Breast epithelium (tissue), 4 donors: ENCODE measurements around the gene PRAMEF17. TPM values are rescaled to one million over a fixed set of nuclear protein-coding genes. Genes with fewer than 3 reads are reported as not detected.
"Not testable (repeated sequence)": the region's sequence is repeated elsewhere in the genome, so short reads cannot be mapped to it uniquely, and the experiment has no call there.

Experiments
- DNase-seq, 2 donors: peaks; one replicate each; pipeline ENCODE4 v3.0.0-alpha.2; 2019; ENCODE audit warnings: low spot score in 2 of 2
- H3K27ac ChIP-seq, 2 donors: fragments of 200-600 bp; sonication (generic) in 1 of 2; one replicate each; pipeline ENCODE4 v1.5.1; 2016 to 2019; ENCODE audit warnings: mild to moderate bottlenecking in 1 of 2
- H3K27me3 ChIP-seq, 2 donors: fragments of 200-600 bp; sonication (generic) in 1 of 2; one replicate each; pipeline versions ENCODE4 v1.5.1 to v1.6.0; 2017 to 2019; ENCODE audit warnings: control low read depth in 1 of 2, mild to moderate bottlenecking in 1 of 2
- H3K36me3 ChIP-seq: fragments of 200-600 bp; one replicate; pipeline ENCODE4 v1.5.1; 2019
- H3K4me1 ChIP-seq, 2 donors: fragments of 200-600 bp; sonication (generic); one replicate each; pipeline ENCODE4 v1.5.1; 2016 to 2019; ENCODE audit warnings: control low read depth in 1 of 2
- H3K4me3 ChIP-seq, 3 donors: fragments of 200-600 bp; sonication (generic); 1 replicate in 2 of 3; 2 replicates in 1 of 3; pipeline ENCODE4 v1.5.1; 2016 to 2019; ENCODE audit warnings: mild to moderate bottlenecking in 3 of 3, moderate library complexity in 2 of 3
- H3K9me3 ChIP-seq, 2 donors: fragments of 200-600 bp; sonication (generic) in 1 of 2; one replicate each; pipeline ENCODE4 v1.5.1; 2016 to 2019; ENCODE audit warnings: control low read depth in 1 of 2
- CTCF ChIP-seq, 3 donors: fragments of 450-650 bp; IDR thresholded peaks; one replicate each; pipeline ENCODE4 v1.5.1; 2016 to 2017; ENCODE audit warnings: antibody characterized with exemption in 3 of 3, mild to moderate bottlenecking in 3 of 3, moderate library complexity in 3 of 3
- POLR2A ChIP-seq: fragments of 450-650 bp; IDR thresholded peaks from one replicate; pipeline ENCODE4 v1.6.1; 2016; ENCODE audit warnings: antibody characterized with exemption, mild to moderate bottlenecking, moderate library complexity
- POLR2AphosphoS5 ChIP-seq, 3 donors: sonication (generic); formaldehyde crosslinking; IDR thresholded peaks; one replicate each; pipeline ENCODE4 v1.6.1; 2017; ENCODE audit warnings: antibody characterized with exemption in 3 of 3
- intact Hi-C: fragments of 100-400 bp; cut with DNase I; formaldehyde crosslinking; loops from one replicate; pipeline ENCODE4 v1.15.1; 2023; ENCODE audit warnings: low total_unique reads
- total RNA-seq, 3 donors: library from RNA; depleted of rRNA; stranded (reverse); fragments of >200 nt; gene quantifications; one replicate each; pipeline ENCODE4 v1.1.0, GENCODE V29; 2016

The PRAMEF17 gene
- total RNA-seq, 3 donors from 2014 or later = not detected

GRCh38 chr1:13435458-13435857, 46.0 kb downstream of the PRAMEF17 start:
- TF ChIP-seq CTCF (IDR thresholded peaks at IDR 0.05) = no peak
- TF ChIP-seq POLR2AphosphoS5 (IDR thresholded peaks at IDR 0.05) = no peak
- TF ChIP-seq POLR2A = no peak
- H3K27me3 ChIP-seq = peaks cover 0 to 12% of the 10 kb centered on the region in 2 donors
- no peak overlapping the region for H3K27ac ChIP-seq
- no peaks in the 10 kb centered on the region for H3K4me1 ChIP-seq
- peaks cover 0 to 13% of the 10 kb centered on the region in 2 donors for H3K9me3 ChIP-seq
- intact Hi-C loops = no loop called here
- DNase-seq = no peak
- H3K4me3 ChIP-seq = no peak overlapping the region
- H3K36me3 ChIP-seq = no peaks in the 10 kb centered on the region

- H3K27ac ChIP-seq, H3K9me3 ChIP-seq, H3K4me1 ChIP-seq, intact Hi-C loops, H3K27me3 ChIP-seq, DNase-seq, H3K36me3 ChIP-seq, H3K4me3 ChIP-seq: not testable (repeated sequence)
These were observed 49.8 kb downstream of the PRAMEF17 start for GRCh38 chr1:13439104-13439783.

Other genes with a start within 250 kb of the PRAMEF17 start
- gene PRAMEF26, start 233.6 kb upstream of the PRAMEF17 start, total RNA-seq = not detected
- not detected for gene HNRNPCL4, start 224.0 kb upstream of the PRAMEF17 start, total RNA-seq
- not detected for gene PRAMEF9, start 217.8 kb upstream of the PRAMEF17 start, total RNA-seq
- gene PRAMEF13, start 188.2 kb upstream of the PRAMEF17 start, total RNA-seq = not detected
- gene PRAMEF18, start 163.5 kb upstream of the PRAMEF17 start, total RNA-seq = not detected
- gene PRAMEF5, start 135.4 kb upstream of the PRAMEF17 start, total RNA-seq = not detected
- not detected for gene PRAMEF8, start 104.5 kb upstream of the PRAMEF17 start, total RNA-seq
- not detected for gene PRAMEF33, start 86.1 kb upstream of the PRAMEF17 start, total RNA-seq
- gene PRAMEF15, start 74.1 kb upstream of the PRAMEF17 start, total RNA-seq = not detected
- gene PRAMEF14, start 42.5 kb upstream of the PRAMEF17 start, total RNA-seq = not detected
- gene PRAMEF19, start 17.7 kb upstream of the PRAMEF17 start, total RNA-seq = not detected
- not detected for gene PRAMEF20, start 20.8 kb downstream of the PRAMEF17 start, total RNA-seq
- under 1 TPM in 1 of 3 donors, not detected in 2; 0.15 TPM for gene LRRC38, start 124.4 kb downstream of the PRAMEF17 start, total RNA-seq
- gene PDPN, start 194.2 kb downstream of the PRAMEF17 start, total RNA-seq = 10 to 100 TPM; 18.1 to 38.8 (median 29.2) TPM